GM21447 (cell line): ENCODE measurements around the gene LAMC1.

ENCODE experiments used
- ATAC-seq: cut with Tn5 transposase; IDR thresholded peaks from one replicate; pipeline ENCODE4 v1.9.1; 2021; ENCODE audit not compliant: unreplicated experiment

LAMC1 gene

GRCh38 chr1:183019860-183020259 lies 3.4 kb upstream of the LAMC1 start:
- no peak for ATAC-seq

- no peak for ATAC-seq
These were observed 1.6 kb upstream of the LAMC1 start for GRCh38 chr1:183021405-183022201.

GRCh38 chr1:183022202-183023145 lies 746 bp upstream of the LAMC1 start:
- peak; percentile 38 for ATAC-seq

- peak; percentile 65 for ATAC-seq
These were observed 539 bp downstream of the LAMC1 start for GRCh38 chr1:183023601-183024316.

- ATAC-seq = no peak
These were observed 1.2 kb downstream of the LAMC1 start for GRCh38 chr1:183024317-183025009.

- ATAC-seq = no peak
These were observed 1.8 kb downstream of the LAMC1 start for GRCh38 chr1:183025010-183025337.

GRCh38 chr1:183025782-183026774 lies 2.9 kb downstream of the LAMC1 start:
- ATAC-seq = no peak

- ATAC-seq = no peak
These were observed 3.8 kb downstream of the LAMC1 start for GRCh38 chr1:183027031-183027430.

- no peak for ATAC-seq
These were observed 4.6 kb downstream of the LAMC1 start for GRCh38 chr1:183027791-183028190.

- no peak for ATAC-seq
These were observed 6.4 kb downstream of the LAMC1 start for GRCh38 chr1:183029591-183030000.

GRCh38 chr1:183030053-183030452 lies 6.8 kb downstream of the LAMC1 start:
- ATAC-seq = no peak

GRCh38 chr1:183032122-183032921 lies 9.1 kb downstream of the LAMC1 start:
- ATAC-seq = no peak

GRCh38 chr1:183033205-183033604 lies 10.0 kb downstream of the LAMC1 start:
- ATAC-seq = no peak

- ATAC-seq = no peak
These were observed 11.5 kb downstream of the LAMC1 start for GRCh38 chr1:183034682-183035081.

- ATAC-seq = no peak
These were observed 15.2 kb downstream of the LAMC1 start for GRCh38 chr1:183038333-183038866.

GRCh38 chr1:183038913-183039312 lies 15.7 kb downstream of the LAMC1 start:
- ATAC-seq = no peak

- ATAC-seq = no peak
These were observed 16.1 kb downstream of the LAMC1 start for GRCh38 chr1:183039330-183039729.

- ATAC-seq = no peak
These were observed 16.8 kb downstream of the LAMC1 start for GRCh38 chr1:183039985-183040447.
